GM19467 (cell line): ENCODE data around the gene GSTT2B.
"Not testable (repeated sequence)": the region's sequence is repeated elsewhere in the genome, so short reads cannot be mapped to it uniquely, and the experiment has no call there.

Experiments used
- ATAC-seq: cut with Tn5 transposase; IDR thresholded peaks from one replicate; pipeline ENCODE4 v1.9.1; 2021; ENCODE audit warnings: mild to moderate bottlenecking, moderate library complexity; ENCODE audit not compliant: unreplicated experiment

The GSTT2B gene

DNA sequence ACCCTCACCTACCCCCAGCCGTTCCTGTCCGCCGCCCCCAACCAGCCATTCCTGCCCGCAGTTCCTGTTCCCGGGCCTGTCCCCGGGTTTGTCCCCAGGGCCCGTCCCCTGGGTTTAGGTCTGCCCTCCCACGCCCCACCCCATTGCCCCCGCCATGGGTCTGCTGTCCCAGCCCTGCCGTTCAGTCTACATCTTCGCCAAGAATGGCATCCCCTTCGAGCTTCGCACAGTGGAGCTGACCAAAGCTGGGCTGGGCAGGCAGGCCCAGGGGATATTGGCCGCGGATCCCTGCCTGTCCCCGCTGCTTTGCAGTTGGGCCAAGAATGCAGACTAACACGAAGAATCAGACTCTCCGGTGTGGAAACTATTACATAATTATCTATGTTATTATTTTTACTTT, 11.2 kb downstream of the GSTT2B start:
- ATAC-seq, result not testable (repeated sequence)

DNA sequence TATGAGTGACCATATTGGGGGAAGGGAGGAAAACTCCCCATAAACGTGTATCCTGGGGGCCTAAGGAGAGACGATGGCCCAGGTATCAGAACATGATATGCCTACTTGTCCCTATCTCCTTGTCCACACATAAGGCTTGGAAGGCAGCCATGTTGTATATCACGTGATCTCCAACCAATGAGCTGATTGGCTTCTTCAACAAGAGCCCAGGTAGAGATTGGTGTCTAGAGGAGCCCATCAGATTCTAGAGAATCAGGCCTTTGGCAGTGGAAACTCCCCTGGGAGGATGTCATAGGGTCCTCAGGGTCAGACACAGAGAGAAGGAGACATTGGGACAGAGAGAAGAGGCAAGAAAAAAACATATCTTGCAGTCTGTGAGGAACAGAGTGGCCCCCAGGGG, 13.6 kb downstream of the GSTT2B start:
- not testable (repeated sequence) for ATAC-seq

DNA sequence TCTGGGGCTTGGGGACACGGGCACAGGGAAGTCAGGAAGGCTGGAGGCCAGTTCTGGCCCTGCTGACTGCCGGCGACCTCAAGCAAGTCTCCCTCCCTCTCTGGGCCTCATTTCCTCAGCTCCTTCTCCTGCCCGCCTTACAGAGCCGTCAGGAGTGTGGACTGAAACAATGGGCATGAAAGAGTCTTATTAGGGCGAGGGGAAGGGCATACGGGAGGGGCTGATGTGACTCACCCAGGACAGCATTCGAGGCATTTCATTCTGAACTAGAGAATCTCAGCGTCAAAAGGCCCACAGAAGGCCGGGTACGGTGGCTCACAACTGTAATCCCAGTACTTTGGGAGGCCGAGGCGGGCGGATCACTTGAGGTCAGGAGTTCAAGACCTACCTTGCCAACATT, 20.8 kb downstream of the GSTT2B start:
- ATAC-seq, result not testable (repeated sequence)

DNA sequence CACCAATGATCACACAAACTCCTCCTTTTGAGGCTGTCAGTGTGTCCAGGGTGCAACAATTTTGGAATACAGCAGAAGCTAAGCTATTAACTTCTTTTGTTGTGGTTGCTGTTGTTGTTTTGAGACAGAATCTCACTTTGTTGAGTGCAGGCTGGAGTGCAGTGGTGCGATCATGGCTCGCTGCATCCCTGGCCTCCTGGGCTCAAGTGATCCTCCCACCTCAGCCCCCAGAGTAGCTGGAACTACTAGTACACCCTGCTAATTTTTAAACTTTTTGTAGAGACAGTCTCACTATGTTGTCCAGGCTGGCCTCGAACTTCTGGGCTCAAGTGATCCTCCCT, 22.0 kb downstream of the GSTT2B start:
- ATAC-seq, result no peak

DNA sequence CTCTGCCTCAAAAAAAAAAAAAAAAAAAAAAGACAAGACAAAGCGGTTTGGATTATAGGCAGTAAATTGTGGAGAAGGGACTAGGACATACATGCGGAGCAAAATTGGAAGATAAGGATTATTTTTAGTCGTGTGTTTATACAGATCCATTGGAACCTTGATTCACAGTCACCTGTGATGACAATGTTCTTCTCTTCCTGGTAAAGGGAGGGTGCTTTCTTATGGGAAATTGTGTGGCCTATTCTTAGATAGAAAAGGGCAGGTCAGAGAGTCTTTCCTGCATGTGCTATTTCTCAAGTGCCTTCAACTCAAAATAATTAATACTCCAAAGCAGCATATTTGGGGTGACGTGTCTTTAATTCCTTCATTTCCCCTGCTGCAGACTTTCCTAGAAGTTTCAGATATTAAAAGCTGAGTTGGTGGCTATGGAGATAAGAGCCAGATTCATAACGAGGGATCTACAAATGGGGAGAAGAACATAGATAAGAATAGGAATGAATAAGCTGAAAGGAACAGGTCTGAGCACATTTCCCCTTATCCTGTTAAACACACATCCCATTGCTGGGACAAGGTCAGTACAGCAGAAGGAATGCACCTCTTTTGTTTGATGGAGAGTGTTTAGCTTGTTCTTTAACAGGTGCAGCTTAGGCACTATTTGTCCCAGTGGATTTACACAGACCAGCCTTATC, 22.5 kb downstream of the GSTT2B start:
- no peak for ATAC-seq

DNA sequence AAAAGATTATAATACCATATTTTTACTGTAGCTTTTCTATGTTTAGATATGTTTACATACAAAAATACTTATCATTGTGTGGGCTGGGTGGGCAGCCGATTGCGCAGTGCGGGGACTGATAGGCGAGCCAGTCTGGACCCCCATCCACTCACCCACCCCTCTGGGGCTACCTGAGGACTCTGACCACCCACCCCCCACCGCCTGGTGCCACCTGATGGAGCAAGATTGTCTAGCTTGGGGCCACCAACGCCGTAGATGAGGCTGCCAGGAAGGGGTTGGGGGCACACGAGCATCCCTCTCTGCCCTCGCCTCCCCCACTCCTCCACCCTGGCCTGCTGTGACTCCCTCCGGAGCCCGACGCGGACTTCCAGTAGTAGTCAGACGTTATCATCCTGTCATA, 34.4 kb downstream of the GSTT2B start:
- ATAC-seq, result no peak

DNA sequence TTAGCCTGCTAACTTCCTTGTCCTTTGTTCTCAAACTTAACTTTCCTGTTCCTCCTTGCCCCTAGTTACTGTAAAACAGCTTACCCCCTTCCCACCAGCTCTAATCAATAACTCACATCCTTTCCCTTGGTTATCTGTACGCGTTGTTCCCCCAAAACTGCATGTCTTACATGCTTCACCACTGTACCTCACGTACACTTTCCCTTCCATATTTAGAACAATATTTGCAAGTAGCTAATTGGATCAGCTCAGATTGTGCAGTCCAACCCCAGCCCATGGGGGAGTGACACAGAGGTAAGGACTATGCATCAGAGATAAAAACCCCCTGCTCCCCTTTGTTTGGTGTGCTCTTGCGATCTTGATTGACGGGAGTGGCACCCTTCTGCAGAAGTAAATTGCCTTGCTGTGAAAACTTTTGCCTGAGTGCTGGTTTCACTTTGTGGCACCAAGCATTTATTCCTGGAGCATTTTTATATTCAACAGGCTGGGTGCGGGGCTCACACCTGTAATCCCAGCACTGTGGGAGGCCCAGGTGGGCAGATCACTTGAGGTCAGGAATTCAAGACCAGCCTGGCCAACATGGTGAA, 35.9 kb downstream of the GSTT2B start:
- ATAC-seq, result no peak

DNA sequence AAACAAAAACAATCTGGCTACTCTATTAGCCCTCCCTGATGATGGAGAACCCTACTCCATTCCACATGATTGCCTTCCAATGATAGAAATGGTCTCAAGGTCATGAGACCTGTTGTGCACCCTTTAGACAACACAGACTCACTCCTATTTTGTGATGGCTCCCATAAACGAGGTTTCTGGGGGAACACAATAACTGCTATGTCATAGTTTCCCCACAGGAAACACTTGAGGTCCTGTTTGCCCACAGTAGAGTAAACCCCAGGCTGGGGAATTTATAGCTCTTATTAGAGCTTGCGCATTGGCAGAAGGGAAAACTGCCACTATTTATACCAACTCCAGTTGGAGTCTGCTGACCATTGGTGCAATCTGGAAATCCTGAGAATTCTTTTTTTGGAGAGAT, 38.1 kb downstream of the GSTT2B start:
- no peak for ATAC-seq

DNA sequence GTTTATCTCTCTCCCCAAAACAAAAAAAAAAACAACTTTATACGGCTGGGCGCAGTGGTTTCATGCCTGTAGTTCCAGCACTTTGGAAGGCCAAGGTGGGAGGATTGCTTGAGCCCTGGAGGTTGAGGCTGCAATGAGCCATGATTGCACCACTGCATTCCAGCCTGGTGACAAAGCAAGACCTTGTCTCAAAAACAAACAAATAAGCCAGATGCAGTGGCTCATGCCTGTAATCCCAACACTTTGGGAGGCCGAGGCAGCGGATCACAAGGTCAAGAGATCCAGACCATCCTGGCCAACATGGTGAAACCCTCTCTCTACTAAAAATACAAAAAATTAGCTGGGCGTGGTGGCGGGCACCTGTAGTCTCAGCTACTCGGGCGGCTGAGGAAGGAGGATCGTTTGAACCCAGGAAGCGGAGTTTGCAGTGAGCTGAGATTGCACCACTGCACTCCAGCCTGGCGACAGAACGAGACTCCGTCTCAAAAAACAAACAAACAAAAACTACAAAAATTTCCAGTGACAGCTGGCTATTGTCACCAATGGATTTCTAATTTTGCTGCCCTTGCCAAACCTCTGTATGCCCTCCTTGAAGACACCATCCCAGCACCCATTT, 39.3 kb downstream of the GSTT2B start:
- ATAC-seq, result not testable (repeated sequence)

DNA sequence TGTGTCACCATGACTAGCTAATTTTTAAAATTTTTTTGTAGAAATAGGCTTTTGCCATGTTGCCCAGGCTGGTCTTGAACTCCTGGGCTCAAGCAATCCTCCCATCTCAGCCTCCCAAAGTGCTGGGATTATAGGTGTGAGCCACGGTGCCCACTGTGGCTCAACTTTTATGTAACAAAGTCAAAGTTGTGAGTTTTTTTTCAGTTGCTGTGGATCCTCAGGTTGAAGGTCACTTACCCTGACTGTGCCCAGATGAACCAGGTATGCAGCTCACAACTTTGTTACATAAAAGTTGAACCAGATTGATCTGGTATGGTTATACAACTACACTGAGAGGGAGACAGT, 40.8 kb downstream of the GSTT2B start:
- ATAC-seq, result not testable (repeated sequence)

DNA sequence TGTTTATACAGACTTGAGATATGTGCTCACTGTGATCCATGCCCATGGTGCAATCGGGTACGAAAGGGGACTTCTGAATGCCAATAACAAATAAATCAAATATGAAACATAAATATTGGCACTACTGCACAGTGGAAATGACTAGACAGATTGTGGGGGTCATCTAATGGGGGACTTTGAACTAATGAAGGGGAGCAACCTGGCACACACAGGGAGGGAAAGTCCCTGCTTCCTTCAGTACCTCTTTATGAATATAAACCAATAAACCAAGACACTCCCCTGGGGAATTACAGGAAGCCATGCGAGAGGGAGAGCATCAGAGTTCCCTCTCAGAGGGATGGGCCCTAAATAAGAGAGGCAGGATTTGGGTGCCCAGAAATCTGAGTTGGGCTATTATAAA, 45.7 kb downstream of the GSTT2B start:
- no peak for ATAC-seq

DNA sequence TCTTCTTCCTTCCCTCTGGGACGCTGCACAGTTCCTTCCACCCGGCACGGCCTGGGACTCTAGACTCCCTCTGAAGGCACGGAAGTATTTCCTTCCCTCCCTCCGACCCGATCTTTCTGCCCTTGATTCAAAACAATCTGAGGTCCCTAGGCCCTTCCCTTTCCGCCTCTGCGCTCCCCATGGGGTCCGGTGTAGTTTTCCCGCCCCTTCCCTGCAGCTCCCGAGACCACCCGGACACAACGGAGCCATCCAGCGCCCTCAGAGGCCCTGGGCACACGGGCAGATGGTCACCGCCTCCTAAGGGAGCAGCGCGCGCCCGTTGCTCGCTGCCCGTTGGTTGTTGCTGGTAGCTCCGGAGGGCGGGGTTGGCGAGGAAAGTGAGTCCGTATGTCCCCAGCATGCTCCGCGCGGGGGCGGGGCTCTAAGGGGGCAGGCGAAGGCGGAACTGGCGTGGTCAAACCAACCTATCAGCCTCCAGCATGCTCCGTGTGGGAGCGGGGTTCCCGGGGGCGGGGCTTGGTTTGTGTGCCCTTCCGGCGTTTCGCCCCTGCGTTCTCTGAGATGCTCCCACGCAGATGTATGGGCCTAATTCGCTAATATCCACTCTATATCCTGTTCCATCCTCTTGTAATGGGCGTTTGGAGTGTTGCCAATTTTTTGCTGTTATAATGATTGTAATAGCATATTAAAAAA, 47.2 kb downstream of the GSTT2B start:
- ATAC-seq, result peak; percentile 96

DNA sequence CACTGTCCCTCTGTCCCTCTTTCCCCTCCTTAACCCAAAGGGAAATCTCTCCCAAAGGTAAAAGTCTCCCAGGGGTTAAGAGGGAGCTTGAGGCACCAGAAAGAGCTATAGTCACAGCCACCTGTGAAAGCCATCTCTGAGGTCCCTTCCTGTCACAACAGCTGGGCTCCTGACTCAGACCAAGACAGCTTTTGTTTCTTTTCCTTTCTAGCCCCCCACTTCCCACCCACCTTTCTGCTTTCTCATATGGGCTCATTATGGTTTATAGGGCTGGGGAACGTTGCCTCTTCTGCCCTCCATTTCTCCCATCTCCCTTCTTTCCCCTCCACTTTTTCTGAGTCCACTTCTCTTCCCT, 47.7 kb downstream of the GSTT2B start:
- ATAC-seq, result no peak

DNA sequence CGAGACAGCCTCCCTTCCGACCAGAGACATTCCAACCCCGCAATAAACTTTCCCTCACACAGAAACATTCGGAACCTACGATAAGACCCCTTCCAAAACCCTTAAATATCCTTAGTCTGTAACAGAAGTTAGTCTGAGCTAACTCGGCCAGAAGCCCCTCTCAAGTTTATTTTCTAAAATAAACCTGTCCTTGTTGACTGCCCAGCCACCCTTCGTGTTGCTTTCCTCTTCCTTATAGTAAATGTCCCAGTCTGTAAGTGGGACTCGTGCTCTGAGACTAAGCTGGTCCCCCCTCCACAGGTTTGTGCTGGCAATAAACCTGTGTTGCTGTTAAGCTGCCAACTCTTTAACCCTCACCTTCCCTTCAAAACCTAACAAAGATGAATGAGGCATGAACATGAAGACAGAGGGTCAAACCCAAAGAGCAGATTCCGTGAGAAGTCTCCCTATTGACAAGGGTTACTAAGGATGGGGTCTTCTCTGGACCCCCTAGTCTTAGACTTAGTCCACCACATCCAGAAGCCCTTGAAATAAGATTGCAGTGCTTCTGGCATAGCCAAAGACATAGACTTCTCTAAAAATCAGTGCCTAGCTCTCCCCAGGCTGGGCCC, 48.6 kb downstream of the GSTT2B start:
- no peak for ATAC-seq

DNA sequence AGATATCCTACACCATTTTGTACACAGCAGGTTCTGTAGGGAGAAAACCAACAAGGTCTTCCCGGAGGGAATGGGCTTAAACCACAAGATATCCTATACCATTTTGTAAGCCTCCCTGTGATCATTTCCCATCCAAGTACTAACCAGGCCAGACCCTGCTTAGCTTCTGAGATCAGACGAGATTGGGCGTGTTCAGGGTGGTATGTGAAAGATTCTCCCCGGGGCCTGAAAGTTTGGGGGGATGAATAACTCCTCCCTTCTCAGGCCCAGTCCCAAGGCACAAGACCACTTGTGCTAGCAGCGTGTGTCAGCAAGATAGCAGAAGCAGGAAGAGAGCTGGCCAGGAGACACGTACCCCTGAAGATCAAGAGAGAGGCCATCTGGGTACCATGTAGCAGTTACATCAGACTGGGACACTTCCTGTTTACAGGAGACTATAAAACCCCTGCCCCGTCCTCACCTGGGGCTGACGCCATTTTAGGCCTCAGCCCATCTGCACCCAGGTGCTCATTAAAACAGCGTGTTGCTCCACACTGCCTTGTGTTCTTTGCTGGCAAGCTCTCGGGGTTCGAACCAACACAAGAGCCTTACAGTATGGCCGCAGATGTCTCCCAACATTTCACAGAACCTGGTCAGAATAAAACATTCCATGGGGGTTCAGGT, 49.5 kb downstream of the GSTT2B start:
- ATAC-seq, result no peak

DNA sequence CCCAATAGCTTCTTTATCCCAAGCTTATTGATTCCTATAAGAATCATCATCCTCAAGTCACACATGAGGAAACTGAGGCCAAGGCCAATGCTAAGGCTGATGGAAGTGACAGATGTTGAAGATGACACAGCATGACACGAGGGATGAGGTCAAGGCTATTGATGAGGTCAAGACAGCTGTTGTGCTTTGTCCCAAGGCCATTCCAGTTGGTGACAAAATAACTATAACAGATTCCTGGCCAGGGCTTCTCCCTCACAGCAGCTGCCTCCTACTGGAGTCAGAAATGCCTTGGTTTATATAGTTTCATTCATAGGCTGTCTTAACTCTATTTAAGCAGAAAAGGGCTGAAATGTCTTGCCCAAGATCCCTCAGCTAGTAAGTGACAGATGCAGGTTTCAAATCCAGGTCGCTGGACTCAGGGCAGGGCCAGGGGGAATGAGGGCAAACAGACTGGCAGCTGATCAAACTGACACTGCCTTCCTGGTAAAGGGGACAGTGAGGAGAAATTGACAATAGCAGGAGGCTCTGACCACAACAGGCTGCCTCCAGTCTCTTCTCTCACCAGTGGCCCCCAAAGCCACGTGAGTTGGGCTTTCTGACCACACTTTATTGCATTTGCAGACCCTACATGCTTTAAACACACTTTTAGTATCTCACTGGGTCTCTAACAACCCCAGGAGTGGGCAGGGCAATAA, 50.4 kb downstream of the GSTT2B start:
- ATAC-seq, result no peak

DNA sequence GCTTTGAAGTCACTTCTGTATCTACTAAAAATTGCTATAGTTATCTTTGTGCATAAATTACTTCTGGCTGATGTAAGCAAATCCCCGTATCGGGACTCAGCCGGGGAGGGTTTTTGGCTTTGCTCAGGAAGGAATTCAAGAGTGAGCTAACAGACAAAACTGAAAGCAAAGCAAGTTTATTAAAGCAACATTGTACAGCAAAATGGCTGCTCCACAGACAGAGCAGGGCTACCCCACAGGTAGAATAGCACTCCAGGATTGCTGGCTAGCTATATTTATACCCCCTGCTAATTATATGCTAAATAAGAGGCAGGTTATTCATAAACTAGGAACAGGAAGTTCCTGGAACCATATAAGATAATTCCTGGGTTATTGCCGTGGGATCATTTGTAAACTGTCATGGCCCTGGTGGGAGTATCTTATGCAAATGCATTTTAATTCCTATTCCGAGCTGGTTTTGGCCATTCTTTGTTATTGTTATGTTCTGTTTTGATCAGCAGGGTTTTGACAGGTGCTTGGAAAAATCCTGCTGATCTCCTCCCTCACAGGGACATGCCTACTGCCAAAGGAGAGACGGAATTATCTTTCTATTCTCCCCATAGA, 51.6 kb downstream of the GSTT2B start:
- no peak for ATAC-seq

DNA sequence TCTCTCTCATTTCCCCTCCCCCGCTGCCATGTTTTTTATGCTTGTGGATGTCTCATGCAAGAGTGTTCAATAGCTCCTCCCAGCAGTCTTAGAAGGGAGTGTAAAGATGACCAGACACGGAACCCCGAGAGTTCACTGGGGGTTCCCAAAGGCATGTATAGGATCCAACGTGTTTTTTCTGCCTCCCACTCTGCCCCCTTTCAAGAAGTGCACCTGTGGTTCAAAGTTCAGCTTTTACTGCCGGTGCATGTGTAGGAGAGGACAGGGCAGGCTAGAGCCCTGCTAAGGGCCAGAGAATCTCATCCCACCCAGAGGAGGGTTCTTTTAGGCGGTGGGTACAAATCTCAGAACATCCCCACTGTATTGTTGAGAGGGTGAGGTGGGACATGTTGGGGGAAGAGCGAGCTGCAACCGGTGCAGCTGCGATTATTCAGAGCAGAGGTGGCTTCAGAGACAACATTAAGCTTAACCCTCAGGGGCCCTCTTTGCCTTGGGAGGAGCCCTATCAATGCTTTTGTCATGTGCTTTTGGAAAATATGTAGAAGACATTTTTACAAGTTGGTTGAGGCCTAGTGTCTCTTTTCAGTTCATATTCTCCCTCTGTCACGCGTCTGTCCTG, 52.3 kb downstream of the GSTT2B start:
- ATAC-seq, result no peak

DNA sequence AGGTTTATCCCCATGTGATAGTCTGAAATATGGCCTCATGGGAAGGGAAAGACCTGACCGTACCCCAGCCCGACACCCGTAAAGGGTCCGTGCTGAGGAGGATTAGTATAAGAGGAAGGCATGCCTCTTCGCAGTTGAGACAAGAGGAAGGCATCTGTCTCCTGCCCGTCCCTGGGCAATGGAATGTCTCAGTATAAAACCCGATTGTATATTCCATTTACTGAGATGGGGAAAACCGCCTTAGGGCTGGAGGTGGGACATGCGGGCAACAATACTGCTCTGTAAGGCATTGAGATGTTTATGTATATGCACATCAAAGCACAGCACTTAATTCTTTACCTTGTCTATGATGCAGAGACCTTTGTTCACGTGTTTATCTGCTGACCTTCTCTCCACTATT, 53.6 kb downstream of the GSTT2B start:
- not testable (repeated sequence) for ATAC-seq
